Upper lobe of right lung (tissue), 1 donor: ENCODE measurements around the gene SPRR4. TPM values are rescaled to one million over a fixed set of nuclear protein-coding genes. Genes with fewer than 3 reads are reported as not detected.

Source experiments
- ATAC-seq: fragments of 200-7000 bp; cut with Tn5 transposase; one replicate; pipeline ENCODE4 v1.9.1; 2020; ENCODE audit warnings: mild to moderate bottlenecking, moderate library complexity
- DNase-seq: peaks from one replicate; pipeline ENCODE4 v3.0.0-alpha.2; 2020
- H3K27ac ChIP-seq: fragments of 200-600 bp; one replicate; pipeline ENCODE4 v1.8.0; 2022
- H3K27me3 ChIP-seq: fragments of 200-600 bp; one replicate; pipeline ENCODE4 v1.8.0; 2022; ENCODE audit warnings: mild to moderate bottlenecking
- H3K36me3 ChIP-seq: fragments of 200-600 bp; one replicate; pipeline ENCODE4 v1.8.0; 2022
- H3K4me1 ChIP-seq: fragments of 200-600 bp; one replicate; pipeline ENCODE4 v1.8.0; 2022
- H3K4me3 ChIP-seq: fragments of 200-600 bp; one replicate; pipeline ENCODE4 v1.8.0; 2022; ENCODE audit warnings: mild to moderate bottlenecking
- H3K9me3 ChIP-seq: fragments of 200-600 bp; one replicate; pipeline ENCODE4 v1.8.0; 2022
- CTCF ChIP-seq: fragments of 200-600 bp; IDR thresholded peaks from one replicate; pipeline ENCODE4 v1.8.0; 2022; ENCODE audit warnings: antibody characterized with exemption
- intact Hi-C: fragments of 100-400 bp; cut with DNase I; formaldehyde crosslinking; loops from one replicate; pipeline ENCODE4 v1.11.0; 2022
- total RNA-seq: library from RNA; stranded (reverse); fragmentation: NEBNext Ultra II Directional; extraction: Animal tissue kit (Norgen Biotek cat#: 25700); gene quantifications from one replicate; pipeline ENCODE4 v1.2.1, GENCODE V29; 2021
- donor health status: DM: no; HTN: yes; CAD: no; lungs with severe emphysema.

The SPRR4 gene
- total RNA-seq, 1 donor from 2014 or later: not detected

GRCh38 chr1:152980676-152981075 is 10.2 kb downstream of the SPRR4 start:
- H3K4me3 ChIP-seq: no peak overlapping the region
- no peaks in the 10 kb centered on the region for H3K9me3 ChIP-seq
- no peak for TF ChIP-seq CTCF
- peaks cover 8% of the 10 kb centered on the region for H3K27me3 ChIP-seq
- H3K27ac ChIP-seq: no peak overlapping the region
- no peaks in the 10 kb centered on the region for H3K4me1 ChIP-seq
- intact Hi-C loops: no loop called here
- no peaks in the 10 kb centered on the region for H3K36me3 ChIP-seq
- ATAC-seq: no peak
- no peak for DNase-seq

- no peak overlapping the region for H3K27ac ChIP-seq
- no peak for TF ChIP-seq CTCF
- H3K36me3 ChIP-seq: no peaks in the 10 kb centered on the region
- DNase-seq (no peak), ATAC-seq (no peak)
- H3K27me3 ChIP-seq: peaks cover 8% of the 10 kb centered on the region
- H3K4me3 ChIP-seq: no peak overlapping the region
- no peaks in the 10 kb centered on the region for H3K4me1 ChIP-seq
- H3K9me3 ChIP-seq: no peaks in the 10 kb centered on the region
- intact Hi-C loops: no loop called here
Observed at GRCh38 chr1:152981146-152981871, 10.9 kb downstream of the SPRR4 start.

GRCh38 chr1:152982076-152982475 is 11.6 kb downstream of the SPRR4 start:
- no peak overlapping the region for H3K27ac ChIP-seq
- H3K9me3 ChIP-seq: no peaks in the 10 kb centered on the region
- DNase-seq: no peak
- H3K4me1 ChIP-seq: no peaks in the 10 kb centered on the region
- TF ChIP-seq CTCF: no peak
- intact Hi-C loops: no loop called here
- H3K27me3 ChIP-seq: peaks cover 8% of the 10 kb centered on the region
- ATAC-seq: no peak
- no peaks in the 10 kb centered on the region for H3K36me3 ChIP-seq
- H3K4me3 ChIP-seq: no peak overlapping the region

GRCh38 chr1:152983234-152983633 is 12.8 kb downstream of the SPRR4 start:
- Histone ChIP-seq H3K9me3 (no peaks in the 10 kb centered on the region), H3K4me1 (no peaks in the 10 kb centered on the region), H3K36me3 (no peaks in the 10 kb centered on the region), H3K27ac (no peak overlapping the region), H3K4me3 (no peak overlapping the region), H3K27me3 (peaks cover 8% of the 10 kb centered on the region)
- no peak for TF ChIP-seq CTCF
- DNase-seq: no peak
- intact Hi-C loops: no loop called here
- ATAC-seq: no peak

- TF ChIP-seq CTCF: no peak
- Histone ChIP-seq H3K4me1 (no peaks in the 10 kb centered on the region), H3K9me3 (no peaks in the 10 kb centered on the region), H3K27ac (no peak within 1 kb of the TSS), H3K36me3 (no peaks in the 10 kb centered on the region), H3K4me3 (no peak within 1 kb of the TSS), H3K27me3 (peaks cover 8% of the 10 kb centered on the region)
- intact Hi-C loops: no loop called here
- DNase-seq (no peak), ATAC-seq (no peak)
Observed at GRCh38 chr1:152983743-152984142, 13.3 kb downstream of the SPRR4 start, which contains the start of gene SPRR1A. TSS of gene SPRR1A (plus strand) at chr1:152984081. CDS start at chr1:152985231, 1,150 bp downstream.
